Activated CD4-positive, alpha-beta T cell treated with anti-CD3 and anti-CD28 coated beads for 24 hours (primary cell): Measurements from ENCODE around the gene LUC7L2.
"Not testable (repeated sequence)": the region's sequence is repeated elsewhere in the genome, so short reads cannot be mapped to it uniquely, and the experiment has no call there.

ENCODE experiments used
- DNase-seq, 2 donors: peaks; one replicate each; pipeline ENCODE4 v3.0.0-alpha.2; 2020; ENCODE audit warnings: low read depth in 2 of 2

LUC7L2 gene

GRCh38 chr7:139357729-139358506 is 1.8 kb upstream of the LUC7L2 start:
- DNase-seq: not testable (repeated sequence)

GRCh38 chr7:139358541-139359365 is 941 bp upstream of the LUC7L2 start:
- DNase-seq: peak; percentile 13 to 15

GRCh38 chr7:139360210-139360947 is 685 bp downstream of the LUC7L2 start:
- DNase-seq: peak; percentile 96 to 97

- DNase-seq: no peak
Observed at GRCh38 chr7:139360948-139361307, 1.2 kb downstream of the LUC7L2 start.

- no peak for DNase-seq
Observed at GRCh38 chr7:139361523-139361922, 1.8 kb downstream of the LUC7L2 start.

- no peak for DNase-seq
Observed at GRCh38 chr7:139362302-139362701, 2.6 kb downstream of the LUC7L2 start.

GRCh38 chr7:139362981-139363380 is 3.3 kb downstream of the LUC7L2 start:
- no peak for DNase-seq

- DNase-seq: no peak
Observed at GRCh38 chr7:139365336-139365735, 5.6 kb downstream of the LUC7L2 start.

GRCh38 chr7:139366400-139366799 is 6.7 kb downstream of the LUC7L2 start:
- no peak for DNase-seq

- DNase-seq: no peak
Observed at GRCh38 chr7:139367438-139368155, 7.9 kb downstream of the LUC7L2 start.

GRCh38 chr7:139370301-139370942 is 10.7 kb downstream of the LUC7L2 start:
- no peak for DNase-seq

- DNase-seq: no peak
Observed at GRCh38 chr7:139370943-139371313, 11.2 kb downstream of the LUC7L2 start.

- DNase-seq: no peak
Observed at GRCh38 chr7:139374246-139374645, 14.6 kb downstream of the LUC7L2 start.

GRCh38 chr7:139382439-139382838 is 22.7 kb downstream of the LUC7L2 start:
- no peak for DNase-seq

- no peak for DNase-seq
Observed at GRCh38 chr7:139384611-139385010, 24.9 kb downstream of the LUC7L2 start.

- no peak for DNase-seq
Observed at GRCh38 chr7:139387594-139387993, 27.9 kb downstream of the LUC7L2 start.

- no peak for DNase-seq
Observed at GRCh38 chr7:139389091-139389490, 29.4 kb downstream of the LUC7L2 start.

GRCh38 chr7:139389774-139390173 is 30.1 kb downstream of the LUC7L2 start:
- no peak for DNase-seq

- DNase-seq: no peak
Observed at GRCh38 chr7:139393621-139394211, 34.0 kb downstream of the LUC7L2 start.

GRCh38 chr7:139394540-139394939 is 34.8 kb downstream of the LUC7L2 start:
- no peak for DNase-seq
